DMS153 (cell line): ENCODE results near the gene DDX31.

Experiments
- DNase-seq: peaks from one replicate; lab custom pipeline; 2025; lab: John Stamatoyannopoulos, UW

The DDX31 gene

DNA sequence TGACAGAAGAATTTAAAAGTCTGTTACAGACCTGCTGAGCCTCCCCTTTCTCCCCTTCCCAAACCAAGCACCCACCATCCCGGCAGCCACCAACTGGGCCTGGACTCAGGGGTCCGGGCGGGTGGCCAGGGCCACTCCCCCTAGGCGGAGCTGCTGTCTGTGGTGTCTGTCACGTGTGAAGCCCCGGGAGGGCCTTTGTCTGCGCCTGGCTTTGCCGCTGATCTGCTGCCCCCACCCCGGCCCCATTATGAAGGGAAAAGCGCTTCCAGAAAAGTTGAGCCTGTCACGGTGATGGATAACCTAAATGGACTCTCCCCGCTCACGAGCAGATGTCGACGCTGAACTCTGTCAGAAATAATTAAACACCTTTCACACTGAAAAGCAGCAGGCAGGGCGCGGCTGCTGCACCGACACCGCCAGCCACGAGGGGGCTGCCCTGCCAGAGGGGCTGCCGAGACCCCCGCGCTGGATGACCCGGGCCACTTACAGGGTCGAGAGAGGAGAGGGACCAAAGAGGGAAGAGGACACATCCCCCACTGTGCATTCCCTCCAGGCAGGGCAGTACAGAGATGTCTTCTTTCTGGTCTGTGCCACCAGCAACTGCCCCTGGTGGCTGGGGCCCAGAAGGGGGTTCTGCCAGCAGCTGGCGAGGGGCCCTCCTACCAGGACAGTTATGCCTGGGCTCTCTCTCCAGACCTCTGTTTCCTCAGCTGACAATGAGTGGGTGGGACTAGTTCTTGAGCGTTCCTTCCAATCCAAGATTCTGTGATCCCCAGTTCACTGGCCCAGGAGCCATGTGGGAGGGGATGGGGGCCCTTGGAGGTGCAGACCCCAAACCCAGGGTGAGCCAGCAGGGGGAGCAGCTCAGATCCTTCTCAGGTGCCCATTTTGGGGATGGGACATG lies 123.4 kb downstream of the DDX31 start:
- DNase-seq, result no peak

- no peak for DNase-seq
These were observed 124.2 kb downstream of the DDX31 start for GRCh38 chr9:132545578-132545977.

DNA sequence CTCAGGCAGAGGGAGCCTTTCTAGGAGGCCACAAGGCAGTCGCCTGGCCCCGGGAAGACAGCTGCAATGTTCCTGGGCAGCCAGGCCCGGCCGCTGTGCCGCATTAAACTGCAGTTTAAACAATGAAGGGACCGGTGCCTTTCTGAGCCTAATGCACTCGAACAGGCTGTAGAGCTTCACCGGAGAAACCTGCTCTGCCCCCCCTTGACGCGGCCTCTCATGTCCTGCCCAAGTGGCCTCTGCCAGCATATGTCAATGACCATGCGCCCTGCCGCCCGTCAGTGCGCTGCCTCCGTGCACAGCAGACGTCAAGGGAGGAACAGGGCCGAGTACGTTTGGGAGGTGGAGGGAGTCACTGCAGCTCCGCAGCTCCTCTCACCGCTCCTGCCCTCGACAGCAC lies 125.8 kb downstream of the DDX31 start:
- DNase-seq, result no peak

- no peak for DNase-seq
These were observed 126.5 kb downstream of the DDX31 start for GRCh38 chr9:132543251-132543650.
